MCF 10A (cell line): ENCODE results near the gene PHYHIPL. TPM values are rescaled to one million over a fixed set of nuclear protein-coding genes. Genes with fewer than 3 reads are reported as not detected.
A peak's percentile ranks its signal among the peaks of the same experiment; 100 is the strongest.

Experiments used
- BruUV-seq: library from RNA; stranded (reverse); fragments of 400-500 nt; replicated peaks from 2 replicates; lab custom pipeline; 2021; lab: Mats Ljungman, UMichigan
- CTCF ChIA-PET: fragments of 300-600 bp; sonication (Branson Sonifier 250); formaldehyde crosslinking; extraction: SDS; loops from one replicate; lab custom pipeline; 2021; ENCODE audit warnings: antibody characterized with exemption, inconsistent platforms; lab: Yijun Ruan, JAX
- POLR2A ChIA-PET: fragments of 300-600, 350-650 bp; sonication (Branson Sonifier 250); formaldehyde crosslinking; extraction: SDS; loops from one replicate; lab custom pipeline; 2020; ENCODE audit warnings: antibody characterized with exemption, inconsistent platforms; lab: Yijun Ruan, JAX
- DNase-seq: peaks from one replicate; pipeline ENCODE4 v3.0.0-alpha.2; 2018; ENCODE audit not compliant: unreplicated experiment
- H3K27ac Mint-ChIP-seq: one replicate; pipeline ENCODE4 v1.8.0; 2022; ENCODE audit warnings: mild to moderate bottlenecking, low read depth, mixed read lengths; ENCODE audit not compliant: unreplicated experiment
- H3K27me3 Mint-ChIP-seq: one replicate; pipeline ENCODE4 v1.8.0; 2022; ENCODE audit warnings: mixed read lengths; ENCODE audit not compliant: insufficient read depth, unreplicated experiment
- H3K36me3 Mint-ChIP-seq: one replicate; pipeline ENCODE4 v1.8.0; 2022; ENCODE audit warnings: mild to moderate bottlenecking, moderate library complexity, mixed read lengths; ENCODE audit not compliant: insufficient read depth, unreplicated experiment
- H3K4me1 Mint-ChIP-seq: one replicate; pipeline ENCODE4 v1.8.0; 2022; ENCODE audit warnings: mixed read lengths; ENCODE audit not compliant: insufficient read depth, unreplicated experiment
- H3K4me3 Mint-ChIP-seq: one replicate; pipeline ENCODE4 v1.8.0; 2022; ENCODE audit warnings: mild to moderate bottlenecking, moderate library complexity, mixed read lengths; ENCODE audit not compliant: unreplicated experiment
- H3K9me3 Mint-ChIP-seq: one replicate; pipeline ENCODE4 v1.8.0; 2022; ENCODE audit warnings: mixed read lengths; ENCODE audit not compliant: unreplicated experiment
- CTCF ChIP-seq: fragments of 200-600 bp; IDR thresholded peaks from one replicate; pipeline ENCODE4 v1.8.0; 2022; ENCODE audit warnings: antibody characterized with exemption, mild to moderate bottlenecking; ENCODE audit not compliant: unreplicated experiment
- intact Hi-C: fragments of 100-400 bp; cut with micrococcal nuclease; formaldehyde crosslinking; loops from 2 replicates; pipeline ENCODE4 v1.14.1; 2022
- total RNA-seq: library from RNA; stranded (reverse); gene quantifications from 2 replicates; pipeline ENCODE4 v1.2.3, GENCODE V29; 2022

PHYHIPL gene
- total RNA-seq, 1 experiment from 2014 or later = not detected

DNA sequence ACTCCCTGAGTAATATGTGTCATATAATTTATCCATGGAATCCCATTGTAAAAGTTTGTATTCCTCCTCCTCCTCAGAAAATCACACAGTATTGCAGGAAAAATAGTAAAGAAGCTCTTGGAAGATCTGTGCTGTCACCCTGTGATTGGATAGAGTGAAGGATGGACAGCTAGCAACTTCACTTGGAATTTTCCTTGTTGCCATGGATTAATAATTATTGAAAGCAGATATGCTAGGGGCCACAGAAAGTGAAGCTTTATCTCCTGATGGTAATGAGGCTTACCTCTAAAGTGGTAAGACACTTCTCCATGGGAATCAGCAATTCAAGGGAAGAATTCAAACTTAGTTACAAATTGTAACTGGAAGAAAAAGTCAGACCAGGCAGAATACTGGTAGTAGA is 48.8 kb downstream of the PHYHIPL start:
- intact Hi-C loops = no loop called here
- no peaks in the 10 kb centered on the region for H3K4me1 Mint-ChIP-seq
- TF ChIP-seq CTCF = no peak
- no peaks in the 10 kb centered on the region for H3K36me3 Mint-ChIP-seq
- ChIA-PET POLR2A (no interaction called here), CTCF (no interaction called here)
- H3K4me3 Mint-ChIP-seq = no peak overlapping the region
- peaks cover 75% of the 10 kb centered on the region for H3K27me3 Mint-ChIP-seq
- no TSS peak for BruUV-seq
- no peak overlapping the region for H3K27ac Mint-ChIP-seq
- no peaks in the 10 kb centered on the region for H3K9me3 Mint-ChIP-seq
- no peak for DNase-seq

DNA sequence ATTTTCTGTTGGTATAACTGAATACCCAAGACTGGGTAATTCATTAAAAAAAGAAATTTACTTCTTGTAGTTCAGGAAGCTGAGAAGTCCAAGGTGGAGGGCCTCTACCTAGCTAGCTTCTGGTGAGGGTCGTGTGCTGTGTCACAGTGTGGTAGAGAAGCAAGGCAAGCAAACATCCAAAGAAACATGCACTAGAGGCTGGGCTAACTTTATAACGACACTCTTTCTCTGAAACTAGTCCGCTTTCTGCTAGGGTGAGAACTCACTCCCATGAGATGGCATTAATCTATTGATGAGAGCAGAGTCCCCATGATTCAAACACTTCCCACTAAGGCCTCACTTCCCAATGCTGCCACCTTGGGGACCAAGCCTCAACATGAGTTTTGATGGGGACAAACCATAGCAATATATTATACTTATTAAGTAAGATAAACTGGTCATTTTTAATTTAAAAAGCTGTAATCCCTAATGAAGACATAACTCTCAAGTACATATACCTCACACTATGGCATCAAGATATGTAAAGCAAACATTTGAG is 50.8 kb downstream of the PHYHIPL start:
- H3K4me1 Mint-ChIP-seq = no peaks in the 10 kb centered on the region
- CTCF ChIA-PET = interaction anchor here (0.6 to 2.1 kb wide), 3 partner anchors 169 to 983 kb away, joined by 3 to 7 read pairs (median 4); no protein-coding TSS in a partner anchor
- no peak overlapping the region for H3K4me3 Mint-ChIP-seq
- no peaks in the 10 kb centered on the region for H3K9me3 Mint-ChIP-seq
- no peak overlapping the region for H3K27ac Mint-ChIP-seq
- peak; percentile 9 for DNase-seq
- TF ChIP-seq CTCF = no peak
- intact Hi-C loops = no loop called here
- H3K36me3 Mint-ChIP-seq = no peaks in the 10 kb centered on the region
- no TSS peak for BruUV-seq
- POLR2A ChIA-PET = no interaction called here
- H3K27me3 Mint-ChIP-seq = peaks cover 82% of the 10 kb centered on the region

DNA sequence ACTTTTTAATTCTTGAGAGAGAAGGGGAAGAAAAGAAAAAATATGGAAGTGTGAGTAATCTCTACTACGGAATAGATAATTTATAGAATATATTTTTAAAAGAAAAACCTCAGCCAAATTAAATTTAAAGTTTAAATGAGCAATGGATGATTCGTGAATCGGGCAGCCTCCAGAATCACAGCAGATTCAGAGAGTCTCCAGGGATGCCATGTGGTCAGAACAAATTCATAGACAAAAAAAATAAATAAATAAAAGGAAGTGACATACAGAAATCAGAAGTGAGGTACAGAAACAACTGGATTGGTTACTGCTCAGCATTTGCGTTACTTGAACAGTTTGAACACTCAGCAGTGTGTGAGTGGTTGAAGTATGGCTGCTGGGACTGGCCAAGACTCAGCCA is 53.0 kb downstream of the PHYHIPL start:
- BruUV-seq = no TSS peak
- TF ChIP-seq CTCF = no peak
- Mint-ChIP-seq H3K36me3 (no peaks in the 10 kb centered on the region), H3K4me3 (no peak overlapping the region), H3K9me3 (no peaks in the 10 kb centered on the region), H3K4me1 (no peaks in the 10 kb centered on the region), H3K27ac (no peak overlapping the region), H3K27me3 (peaks cover 87% of the 10 kb centered on the region)
- ChIA-PET POLR2A (no interaction called here), CTCF (interaction anchor here (0.6 kb wide), 1 partner anchor 662 kb away, joined by 3 read pairs; no protein-coding TSS in a partner anchor)
- intact Hi-C loops = no loop called here
- no peak for DNase-seq

- CTCF ChIA-PET = no interaction called here
- no peak overlapping the region for H3K27ac Mint-ChIP-seq
Measured at GRCh38 chr10:59234194-59234593, 57.8 kb downstream of the PHYHIPL start.

More at GRCh38 chr10:59234194-59234593, 57.8 kb downstream of the PHYHIPL start:
- intact Hi-C loops = loop anchor here (1.0 to 10.0 kb wide), 4 partner anchors 282 to 819 kb away; no protein-coding TSS in a partner anchor
- no TSS peak for BruUV-seq
- POLR2A ChIA-PET = no interaction called here
- no peak for TF ChIP-seq CTCF
- Mint-ChIP-seq H3K36me3 (no peaks in the 10 kb centered on the region), H3K4me1 (no peaks in the 10 kb centered on the region), H3K4me3 (no peak overlapping the region), H3K9me3 (no peaks in the 10 kb centered on the region), H3K27me3 (peaks cover 76% of the 10 kb centered on the region)
- DNase-seq = peak; percentile 14
